ENCODE results near the gene PCDHGA6. TPM values are rescaled to one million over a fixed set of nuclear protein-coding genes. Genes with fewer than 3 reads are reported as not detected.

PCDHGA6 gene
- total and polyA plus RNA-seq, 9 of the 15 experiments (the other 6 are each of a cell fraction or from before 2014, with no cell fraction given): 0.01 to 0.18 (median 0.09) TPM; not detected in 1

GRCh38 chr5:141338538-141339306, 35.0 kb upstream of the PCDHGA6 start, which contains the start of gene PCDHGA2 (continued):
- no peak for TF ChIP-seq POLR2AphosphoS2 (IDR thresholded peaks at IDR 0.05; ENCODE audit: low read length)
- no peak for TF ChIP-seq GATA2 (CRISPR knock-in tag; IDR thresholded peaks at IDR 0.05)
- no peak for TF ChIP-seq NR2C1 (IDR thresholded peaks at IDR 0.05)
- no peak for TF ChIP-seq NR2C1 (tag; IDR thresholded peaks at IDR 0.05)
- no peak for TF ChIP-seq ZNF324 (CRISPR knock-in tag; IDR thresholded peaks at IDR 0.05)
- TF ChIP-seq ZBTB40 (IDR thresholded peaks at IDR 0.05): no peak
- no peak for TF ChIP-seq ZBTB40 (CRISPR knock-in tag; IDR thresholded peaks at IDR 0.05)
- peak; percentile 30; the same call in 1 of the 2 replicates for TF ChIP-seq L3MBTL2 (IDR thresholded peaks at IDR 0.05)
- TF ChIP-seq CHD4 (IDR thresholded peaks at IDR 0.05; ENCODE audit: insufficient read depth, insufficient replicate concordance, low read depth, low read length, poor library complexity, severe bottlenecking): no peak
- TF ChIP-seq ELF4 (CRISPR knock-in tag; IDR thresholded peaks at IDR 0.05): no peak
- no peak for TF ChIP-seq GATAD2A (IDR thresholded peaks at IDR 0.05)
- TF ChIP-seq KHSRP (IDR thresholded peaks at IDR 0.05): no peak
- no peak for TF ChIP-seq RFX7 (CRISPR knock-in tag; IDR thresholded peaks at IDR 0.05)
- TF ChIP-seq RBM34 (IDR thresholded peaks at IDR 0.05; ENCODE audit: borderline replicate concordance, insufficient read depth, low read length): no peak
- no peak for TF ChIP-seq HOMEZ (CRISPR knock-in tag; IDR thresholded peaks at IDR 0.05)
- no peak for TF ChIP-seq MYBL2 (IDR thresholded peaks at IDR 0.05; ENCODE audit: low read depth)
- no peak for TF ChIP-seq MYBL2 (CRISPR knock-in tag; IDR thresholded peaks at IDR 0.05; ENCODE audit: borderline replicate concordance)
- TF ChIP-seq CHD1 (IDR thresholded peaks at IDR 0.05; ENCODE audit: low read length): no peak
- TF ChIP-seq SMC3 (conservative IDR thresholded peaks at IDR 0.05; ENCODE audit: insufficient read depth, low read depth, low read length): 0 out of 2 replicates have a peak, but pooled peaks have one; percentile 7
- no peak for TF ChIP-seq HEY1 (CRISPR knock-in tag; IDR thresholded peaks at IDR 0.05; ENCODE audit: borderline replicate concordance)
